Motor neuron (in vitro differentiated cells): ENCODE measurements around the gene SYT1. TPM values are rescaled to one million over a fixed set of nuclear protein-coding genes. Genes with fewer than 3 reads are reported as not detected.
"Not testable (repeated sequence)": the region's sequence is repeated elsewhere in the genome, so short reads cannot be mapped to it uniquely, and the experiment has no call there.

Experiments
- ATAC-seq, 8 experiments: fragments of 200-7000 bp; cut with Tn5 transposase; replicated peaks in 6 of 8; 2 replicates each; pipeline ENCODE4 v1.8.0; 2021; ENCODE audit warnings: mild to moderate bottlenecking in 8 of 8, moderate library complexity in 8 of 8
- H3K27ac ChIP-seq, 2 donors: fragments of 250-450 bp; sonication (Bioruptor Pico); 2 replicates each; pipeline ENCODE4 v1.9.0; 2021; ENCODE audit warnings: antibody characterized with exemption in 2 of 2, mild to moderate bottlenecking in 2 of 2, moderate library complexity in 1 of 2
- H3K4me1 ChIP-seq, 2 donors: fragments of 250-450 bp; sonication (Bioruptor Pico); replicated peaks in 1 of 2; 2 replicates each; pipeline ENCODE4 v1.6.1; 2021; ENCODE audit warnings: antibody characterized with exemption in 2 of 2, mild to moderate bottlenecking in 2 of 2, moderate library complexity in 1 of 2
- H3K4me3 ChIP-seq, 5 donors: fragments of 250-450 bp; sonication (Bioruptor Pico); 2 replicates each; pipeline ENCODE4 v1.9.0; 2021; ENCODE audit warnings: antibody characterized with exemption in 5 of 5, mild to moderate bottlenecking in 5 of 5, moderate library complexity in 4 of 5
- WGBS, 10 experiments: fragments of 450-650 bp; shearing (Covaris generic); methylation state at CpG; one replicate each; pipeline ENCODE4 v1.0.0; 2022; 5-methylcytosine and 5-hydroxymethylcytosine counted together
- in situ Hi-C, 9 experiments: fragments of 400-800 bp; cut with MboI; loops; one replicate each; pipeline ENCODE4 v1.15.0; 2021; ENCODE audit warnings: low sequenced_read_pairs in 9 of 9, low pct_unique_long_range_greater_than_20kb in 2 of 9; ENCODE audit not compliant: unreplicated experiment in 9 of 9
- total RNA-seq, 8 experiments: library from RNA; unstranded; fragments of 300-600 nt; gene quantifications; 2 replicates each; pipeline versions ENCODE4 v1.2.3 to v1.2.4, GENCODE V29; 2022

SYT1 gene
- total RNA-seq, 8 experiments from 2014 or later = 0.18 to 86.3 (median 71.7) TPM; not detected in 1

DNA sequence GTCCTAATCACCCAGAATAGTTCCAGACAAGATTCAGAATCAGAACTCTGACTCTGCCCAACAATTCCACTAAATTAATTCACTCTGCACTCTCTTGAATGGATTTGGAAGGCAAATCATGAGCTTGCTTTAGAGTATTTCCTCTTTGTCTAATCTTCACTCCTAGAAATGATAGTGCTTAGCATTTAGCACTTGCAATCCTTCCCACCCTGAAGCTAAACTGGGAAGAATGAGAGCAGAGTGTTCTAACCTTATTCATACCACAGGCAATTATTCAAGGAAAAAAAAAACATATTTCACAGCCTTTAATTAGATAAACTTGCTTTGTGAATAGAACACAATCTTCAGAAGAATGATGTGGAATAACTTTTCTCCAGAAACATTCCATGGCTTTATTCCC lies 561.5 kb downstream of the SYT1 start:
- no peak overlapping the region for H3K27ac ChIP-seq
- in situ Hi-C loops = no loop called here
- peaks cover 10 to 15% of the 10 kb centered on the region in 2 donors for H3K4me1 ChIP-seq
- peak in 3 of 8 experiments; percentile 70 to 84 (median 73) for ATAC-seq
- H3K4me3 ChIP-seq = no peak overlapping the region

DNA sequence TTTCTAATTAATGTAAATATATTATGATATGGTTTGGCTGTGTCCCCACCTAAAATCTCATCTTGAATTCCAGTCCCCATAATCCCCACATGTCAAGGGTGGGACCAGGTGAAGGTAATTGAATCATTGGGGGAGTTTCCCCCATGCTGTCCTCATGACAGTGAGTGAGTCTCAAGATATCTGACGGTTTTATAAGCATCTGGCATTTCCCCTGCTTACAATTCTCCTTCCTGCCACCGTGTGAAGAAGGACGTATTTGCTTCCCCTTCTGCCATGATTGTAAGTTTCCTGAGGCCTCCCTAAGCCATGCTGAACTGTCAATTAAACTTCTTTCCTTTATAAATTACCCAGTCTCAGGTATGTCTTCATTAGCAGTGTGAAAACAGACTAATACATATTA lies 562.2 kb downstream of the SYT1 start:
- peaks cover 10 to 15% of the 10 kb centered on the region in 2 donors for H3K4me1 ChIP-seq
- H3K4me3 ChIP-seq, H3K27ac ChIP-seq, in situ Hi-C loops, ATAC-seq: not testable (repeated sequence)
- WGBS, 10 experiments = 67 to 96% (median 83%) methylated on average over 1 to 3 of the region's 3 CpGs; no CpG with 5 or more reads in 5 of the 10 experiments

GRCh38 chr12:79433465-79434072 lies 569.0 kb downstream of the SYT1 start:
- Histone ChIP-seq H3K4me1 (no peaks in the 10 kb centered on the region), H3K4me3 (no peak overlapping the region), H3K27ac (no peak overlapping the region)
- ATAC-seq = no peak
- 47 to 100% (median 93%) methylated on average over 2 to 3 of the region's 3 CpGs; no CpG with 5 or more reads in 1 of the 10 experiments for WGBS, 10 experiments
- in situ Hi-C loops = no loop called here

DNA sequence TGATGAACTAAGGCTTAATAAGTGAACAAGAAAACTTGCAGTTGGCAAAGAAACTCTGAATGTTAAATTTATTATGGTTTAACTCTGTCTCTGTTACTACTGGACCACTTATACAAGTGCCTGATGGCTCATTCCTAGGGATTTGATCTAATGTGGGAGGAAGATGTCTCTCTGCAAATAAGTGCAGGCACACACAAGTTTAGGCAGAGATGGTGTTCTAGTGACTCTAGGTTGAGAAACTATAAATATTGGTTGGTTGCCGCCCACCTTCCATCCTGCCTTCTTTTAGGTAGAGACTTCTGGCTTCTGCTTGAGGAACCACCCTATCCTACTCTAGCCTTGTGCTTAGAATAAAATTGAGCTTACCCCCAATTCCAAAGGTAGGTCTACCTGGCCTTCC lies 570.0 kb downstream of the SYT1 start:
- H3K27ac ChIP-seq = no peak overlapping the region
- WGBS, 10 experiments = 85 to 100% (median 100%) methylated on average over 1 of the region's 1 CpG; no CpG with 5 or more reads in 5 of the 10 experiments

GRCh38 chr12:79435742-79436141 lies 571.2 kb downstream of the SYT1 start:
- Histone ChIP-seq H3K4me1 (no peaks in the 10 kb centered on the region), H3K27ac (no peak overlapping the region), H3K4me3 (no peak overlapping the region)
- 57 to 100% (median 100%) methylated on average over 1 of the region's 1 CpG; no CpG with 5 or more reads in 4 of the 10 experiments for WGBS, 10 experiments
- in situ Hi-C loops = no loop called here
- ATAC-seq = no peak

More for the DNA sequence above, 570.0 kb downstream of the SYT1 start:
- no peak overlapping the region for H3K4me3 ChIP-seq
- in situ Hi-C loops = no loop called here
- no peak for ATAC-seq
- no peaks in the 10 kb centered on the region for H3K4me1 ChIP-seq

- no peaks in the 10 kb centered on the region for H3K4me1 ChIP-seq
- in situ Hi-C loops = no loop called here
- no peak for ATAC-seq
- no peak overlapping the region for H3K27ac ChIP-seq
- H3K4me3 ChIP-seq = no peak overlapping the region
- WGBS, 10 experiments = 32 to 88% (median 75%) methylated on average over 1 to 3 of the region's 3 CpGs; no CpG with 5 or more reads in 2 of the 10 experiments
These were observed 574.1 kb downstream of the SYT1 start for GRCh38 chr12:79438480-79439174.

- no peak overlapping the region for H3K4me3 ChIP-seq
- no peak overlapping the region for H3K27ac ChIP-seq
- in situ Hi-C loops = no loop called here
- WGBS, 10 experiments = 67 to 100% (median 95%) methylated on average over 1 to 3 of the region's 3 CpGs; no CpG with 5 or more reads in 3 of the 10 experiments
- no peaks in the 10 kb centered on the region for H3K4me1 ChIP-seq
- ATAC-seq = no peak
These were observed 574.7 kb downstream of the SYT1 start for GRCh38 chr12:79439175-79439825.

DNA sequence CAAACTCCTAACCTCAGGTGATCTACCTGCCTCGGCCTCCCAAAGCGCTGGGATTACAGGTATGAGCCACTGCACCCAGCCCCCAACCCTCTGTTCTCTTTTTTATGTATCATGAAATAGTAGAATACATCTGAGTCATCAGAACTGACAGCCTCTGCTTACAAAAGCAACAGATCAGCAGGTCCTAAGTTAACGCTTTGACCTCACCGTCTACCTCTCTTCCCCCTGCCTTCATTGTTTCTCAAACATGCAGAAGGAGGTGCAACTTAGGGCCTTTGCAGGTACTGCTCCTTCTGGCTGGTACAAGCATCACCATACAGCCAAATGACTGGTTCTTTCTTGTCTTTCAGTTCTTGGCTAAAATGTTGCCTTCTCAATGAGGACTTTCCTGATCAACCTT lies 577.0 kb downstream of the SYT1 start:
- WGBS, 10 experiments = 79 to 96% (median 93%) methylated on average over 2 to 4 of the region's 4 CpGs; no CpG with 5 or more reads in 4 of the 10 experiments
- ATAC-seq = no peak
- in situ Hi-C loops = no loop called here
- H3K4me3 ChIP-seq = no peak overlapping the region
- no peaks in the 10 kb centered on the region for H3K4me1 ChIP-seq
- no peak overlapping the region for H3K27ac ChIP-seq

DNA sequence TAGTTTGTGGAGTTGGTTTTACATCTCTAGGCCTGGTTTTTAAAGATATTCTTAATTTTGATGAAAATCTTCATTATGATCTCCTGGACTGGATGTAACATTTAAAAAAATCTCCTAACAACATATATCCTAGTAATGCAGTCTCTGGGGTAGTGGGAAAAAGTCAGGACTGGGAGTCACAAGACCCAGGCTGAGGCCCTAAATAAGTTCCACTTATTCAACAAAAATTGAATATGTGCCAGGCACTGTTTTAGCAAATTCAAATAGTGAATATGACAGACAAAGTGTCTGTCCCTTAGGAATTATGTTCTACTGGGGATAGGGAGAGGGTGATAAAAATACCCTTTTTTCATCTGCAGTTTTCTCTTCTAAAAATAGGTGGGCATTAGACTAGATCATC lies 577.8 kb downstream of the SYT1 start:
- Histone ChIP-seq H3K4me3 (no peak overlapping the region), H3K27ac (no peak overlapping the region), H3K4me1 (no peaks in the 10 kb centered on the region)
- in situ Hi-C loops = no loop called here
- ATAC-seq = peak in 2 of 8 experiments; percentile 17 to 32

DNA sequence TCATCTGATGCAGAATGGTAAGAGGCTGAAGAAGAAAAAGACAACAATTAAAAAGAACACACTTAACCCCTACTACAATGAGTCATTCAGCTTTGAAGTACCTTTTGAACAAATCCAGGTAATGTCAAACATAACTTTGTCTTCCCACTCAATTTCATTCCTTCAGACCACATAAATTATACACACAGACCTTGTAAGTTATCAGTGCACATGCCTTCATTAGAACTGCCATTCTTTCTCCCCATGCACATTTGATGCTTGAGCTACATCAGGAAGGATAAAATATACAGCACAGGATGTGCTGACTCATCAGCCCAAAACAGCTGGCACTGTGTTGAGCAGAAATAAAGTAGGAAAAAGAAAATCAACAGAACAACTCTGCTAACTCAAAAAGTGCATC lies 579.5 kb downstream of the SYT1 start:
- peak in 2 of 8 experiments; percentile 59 to 72 for ATAC-seq
- in situ Hi-C loops = no loop called here
- Histone ChIP-seq H3K27ac (no peak overlapping the region), H3K4me1 (no peaks in the 10 kb centered on the region), H3K4me3 (no peak overlapping the region)

GRCh38 chr12:79448816-79449215 lies 584.2 kb downstream of the SYT1 start:
- in situ Hi-C loops = no loop called here
- no peak for ATAC-seq
- Histone ChIP-seq H3K4me1 (peaks cover 0 to 2% of the 10 kb centered on the region in 2 donors), H3K27ac (no peak overlapping the region), H3K4me3 (no peak overlapping the region)
- WGBS, 10 experiments = 91 to 97% (median 96%) methylated on average over 5 to 11 of the region's 11 CpGs; no CpG with 5 or more reads in 2 of the 10 experiments

DNA sequence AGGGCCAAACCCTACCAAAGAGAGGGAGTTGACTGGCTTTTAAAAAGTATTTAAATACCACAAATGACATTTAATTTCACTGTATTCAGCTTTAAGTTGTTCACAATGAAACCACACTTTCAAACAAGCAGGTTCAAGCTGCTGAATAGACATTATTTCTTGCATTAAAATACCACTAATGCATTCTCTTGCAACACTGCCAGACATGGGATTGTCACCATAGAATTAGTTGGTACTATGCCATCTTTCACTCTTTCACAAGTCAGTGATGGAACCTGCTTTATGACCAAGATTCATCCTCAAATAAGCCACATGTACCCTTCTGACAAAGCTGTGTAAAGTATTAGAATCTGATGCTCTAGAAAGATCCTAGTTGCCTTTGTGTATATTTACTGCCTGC lies 586.8 kb downstream of the SYT1 start:
- in situ Hi-C loops = no loop called here
- no peak for ATAC-seq
- Histone ChIP-seq H3K27ac (no peak overlapping the region), H3K4me1 (peaks cover 7 to 16% of the 10 kb centered on the region in 2 donors), H3K4me3 (no peak overlapping the region)

DNA sequence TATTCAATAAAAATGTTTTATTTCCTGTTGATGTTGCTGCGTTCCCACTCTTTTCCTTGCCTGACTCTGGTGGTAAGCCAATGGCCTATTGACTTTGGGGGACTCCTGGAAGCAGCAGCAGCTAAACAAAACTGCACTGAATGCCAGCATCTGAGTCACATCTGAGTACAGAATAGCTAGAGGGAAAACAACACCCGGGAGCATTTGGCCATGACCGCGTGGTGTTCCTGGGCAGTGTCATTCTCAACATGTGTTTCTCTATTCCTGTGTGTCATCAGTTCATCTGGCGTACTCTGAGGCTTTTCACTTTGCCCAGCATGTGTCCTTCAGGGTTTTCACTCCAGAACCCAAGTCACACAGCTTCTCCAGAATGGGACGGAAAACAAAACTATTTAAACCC lies 587.4 kb downstream of the SYT1 start:
- peak in 6 of 8 experiments; percentile 22 to 94 (median 66) for ATAC-seq
- in situ Hi-C loops = no loop called here
- no peak overlapping the region for H3K4me3 ChIP-seq
- WGBS, 10 experiments = 7 to 100% (median 80%) methylated on average over 1 to 6 of the region's 6 CpGs; no CpG with 5 or more reads in 1 of the 10 experiments
- H3K27ac ChIP-seq = no peak overlapping the region
- peaks cover 7 to 16% of the 10 kb centered on the region in 2 donors for H3K4me1 ChIP-seq
